Measurements from ENCODE around the gene SLC35F1.

SLC35F1 gene

DNA sequence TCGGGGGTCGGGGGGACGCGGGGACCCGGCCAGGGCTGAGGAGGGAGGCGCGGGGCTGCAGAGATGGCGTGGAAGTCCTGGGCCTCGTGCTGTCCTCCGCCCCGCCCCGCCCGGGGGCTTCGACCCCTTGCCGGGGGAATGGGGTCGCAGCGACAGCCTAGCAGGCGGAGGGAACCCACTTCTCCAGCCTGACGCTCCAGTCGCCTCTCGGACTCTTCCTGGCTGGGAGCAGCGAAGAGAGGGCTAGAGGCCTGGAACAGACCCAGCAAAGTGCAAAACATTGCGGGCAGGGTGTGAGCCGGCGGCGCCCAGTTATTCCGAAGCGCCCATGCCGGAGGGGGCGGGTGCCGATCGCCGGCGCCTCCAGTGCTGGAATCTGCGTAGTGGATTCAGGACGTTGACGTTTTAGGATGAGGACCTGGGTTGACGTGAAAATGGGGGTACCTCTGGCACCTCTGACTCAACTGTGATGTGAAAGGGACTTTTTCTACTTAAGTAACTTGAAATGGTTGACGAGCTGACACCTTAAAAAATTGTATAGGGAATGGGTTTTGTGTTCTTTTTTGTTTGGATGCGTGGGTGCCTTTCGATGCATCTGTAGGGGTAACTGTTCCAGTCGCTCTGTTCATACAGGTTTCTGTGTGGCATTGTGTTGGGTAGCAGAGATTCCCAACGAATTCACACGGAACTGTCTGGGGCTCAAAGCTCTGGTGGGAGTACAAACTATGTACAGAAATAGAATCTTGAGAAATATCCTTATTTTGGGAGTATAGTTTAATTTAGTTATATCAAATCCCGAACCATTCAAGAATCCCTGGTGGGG is 1.4 kb downstream of the SLC35F1 start (continued):
- TF ChIP-seq, protein P1, sequence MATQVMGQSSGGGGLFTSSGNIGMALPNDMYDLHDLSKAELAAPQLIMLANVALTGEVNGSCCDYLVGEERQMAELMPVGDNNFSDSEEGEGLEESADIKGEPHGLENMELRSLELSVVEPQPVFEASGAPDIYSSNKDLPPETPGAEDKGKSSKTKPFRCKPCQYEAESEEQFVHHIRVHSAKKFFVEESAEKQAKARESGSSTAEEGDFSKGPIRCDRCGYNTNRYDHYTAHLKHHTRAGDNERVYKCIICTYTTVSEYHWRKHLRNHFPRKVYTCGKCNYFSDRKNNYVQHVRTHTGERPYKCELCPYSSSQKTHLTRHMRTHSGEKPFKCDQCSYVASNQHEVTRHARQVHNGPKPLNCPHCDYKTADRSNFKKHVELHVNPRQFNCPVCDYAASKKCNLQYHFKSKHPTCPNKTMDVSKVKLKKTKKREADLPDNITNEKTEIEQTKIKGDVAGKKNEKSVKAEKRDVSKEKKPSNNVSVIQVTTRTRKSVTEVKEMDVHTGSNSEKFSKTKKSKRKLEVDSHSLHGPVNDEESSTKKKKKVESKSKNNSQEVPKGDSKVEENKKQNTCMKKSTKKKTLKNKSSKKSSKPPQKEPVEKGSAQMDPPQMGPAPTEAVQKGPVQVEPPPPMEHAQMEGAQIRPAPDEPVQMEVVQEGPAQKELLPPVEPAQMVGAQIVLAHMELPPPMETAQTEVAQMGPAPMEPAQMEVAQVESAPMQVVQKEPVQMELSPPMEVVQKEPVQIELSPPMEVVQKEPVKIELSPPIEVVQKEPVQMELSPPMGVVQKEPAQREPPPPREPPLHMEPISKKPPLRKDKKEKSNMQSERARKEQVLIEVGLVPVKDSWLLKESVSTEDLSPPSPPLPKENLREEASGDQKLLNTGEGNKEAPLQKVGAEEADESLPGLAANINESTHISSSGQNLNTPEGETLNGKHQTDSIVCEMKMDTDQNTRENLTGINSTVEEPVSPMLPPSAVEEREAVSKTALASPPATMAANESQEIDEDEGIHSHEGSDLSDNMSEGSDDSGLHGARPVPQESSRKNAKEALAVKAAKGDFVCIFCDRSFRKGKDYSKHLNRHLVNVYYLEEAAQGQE (tag by site-specific recombination; IDR thresholded peaks at IDR 0.05): peak; percentile 35; the same call in 1 of the 2 replicates
- TF ChIP-seq ZNF132 (tag by site-specific recombination; IDR thresholded peaks at IDR 0.05; ENCODE audit: borderline replicate concordance) (no peak), SETDB1 (IDR thresholded peaks at IDR 0.05; ENCODE audit: insufficient read length, low read length) (no peak), PRDM1 (tag by site-specific recombination; IDR thresholded peaks at IDR 0.05) (0 out of 2 replicates have a peak, but pooled peaks have one; percentile 21), ZNF837 (tag by site-specific recombination; IDR thresholded peaks at IDR 0.05) (no peak), ZNF248 (tag by site-specific recombination; IDR thresholded peaks at IDR 0.05) (no peak), HOXC10 (CRISPR knock-in tag; IDR thresholded peaks at IDR 0.05) (no peak), ZIC2 (tag by site-specific recombination; IDR thresholded peaks at IDR 0.05) (peak; percentile 41; the same call in 1 of the 2 replicates), ZNF416 (tag by site-specific recombination; IDR thresholded peaks at IDR 0.05) (no peak), SCRT2 (tag by site-specific recombination; IDR thresholded peaks at IDR 0.05) (no peak), GLI4 (tag by site-specific recombination; IDR thresholded peaks at IDR 0.05) (no peak), BCL11A (tag by site-specific recombination; IDR thresholded peaks at IDR 0.05; ENCODE audit: low read depth) (0 out of 2 replicates have a peak, but pooled peaks have one; percentile 72), ZNF266 (tag by site-specific recombination; IDR thresholded peaks at IDR 0.05; ENCODE audit: low read depth) (no peak), ZNF664 (tag by site-specific recombination; IDR thresholded peaks at IDR 0.05) (no peak), MZF1 (tag by site-specific recombination; IDR thresholded peaks at IDR 0.05; ENCODE audit: borderline replicate concordance) (no peak; the same call in 1 of the 2 replicates), ZNF624 (tag by site-specific recombination; IDR thresholded peaks at IDR 0.05) (no peak), ZNF549 (tag by site-specific recombination; IDR thresholded peaks at IDR 0.05) (no peak), ZNF426 (tag by site-specific recombination; IDR thresholded peaks at IDR 0.05) (no peak), ZEB2 (tag by site-specific recombination; IDR thresholded peaks at IDR 0.05) (0 out of 2 replicates have a peak, but pooled peaks have one; percentile 75), ZNF501 (tag by site-specific recombination; IDR thresholded peaks at IDR 0.05) (peak; percentile 86), OVOL3 (tag by site-specific recombination; IDR thresholded peaks at IDR 0.05) (no peak), REPIN1 (tag by site-specific recombination; IDR thresholded peaks at IDR 0.05; ENCODE audit: low read depth) (no peak), GFI1B (tag by site-specific recombination; IDR thresholded peaks at IDR 0.05) (no peak), ZNF677 (tag by site-specific recombination; IDR thresholded peaks at IDR 0.05) (no peak), KLF8 (tag by site-specific recombination; IDR thresholded peaks at IDR 0.05) (peak; percentile 86), ZNF174 (tag by site-specific recombination; IDR thresholded peaks at IDR 0.05) (no peak)
- TF ChIP-seq, protein P2, sequence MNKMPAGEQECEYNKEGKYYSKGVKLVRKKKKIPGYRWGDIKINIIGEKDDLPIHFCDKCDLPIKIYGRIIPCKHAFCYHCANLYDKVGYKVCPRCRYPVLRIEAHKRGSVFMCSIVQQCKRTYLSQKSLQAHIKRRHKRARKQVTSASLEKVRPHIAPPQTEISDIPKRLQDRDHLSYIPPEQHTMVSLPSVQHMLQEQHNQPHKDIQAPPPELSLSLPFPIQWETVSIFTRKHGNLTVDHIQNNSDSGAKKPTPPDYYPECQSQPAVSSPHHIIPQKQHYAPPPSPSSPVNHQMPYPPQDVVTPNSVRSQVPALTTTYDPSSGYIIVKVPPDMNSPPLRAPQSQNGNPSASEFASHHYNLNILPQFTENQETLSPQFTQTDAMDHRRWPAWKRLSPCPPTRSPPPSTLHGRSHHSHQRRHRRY (tag by site-specific recombination; IDR thresholded peaks at IDR 0.05): no peak
- TF ChIP-seq, protein P3, sequence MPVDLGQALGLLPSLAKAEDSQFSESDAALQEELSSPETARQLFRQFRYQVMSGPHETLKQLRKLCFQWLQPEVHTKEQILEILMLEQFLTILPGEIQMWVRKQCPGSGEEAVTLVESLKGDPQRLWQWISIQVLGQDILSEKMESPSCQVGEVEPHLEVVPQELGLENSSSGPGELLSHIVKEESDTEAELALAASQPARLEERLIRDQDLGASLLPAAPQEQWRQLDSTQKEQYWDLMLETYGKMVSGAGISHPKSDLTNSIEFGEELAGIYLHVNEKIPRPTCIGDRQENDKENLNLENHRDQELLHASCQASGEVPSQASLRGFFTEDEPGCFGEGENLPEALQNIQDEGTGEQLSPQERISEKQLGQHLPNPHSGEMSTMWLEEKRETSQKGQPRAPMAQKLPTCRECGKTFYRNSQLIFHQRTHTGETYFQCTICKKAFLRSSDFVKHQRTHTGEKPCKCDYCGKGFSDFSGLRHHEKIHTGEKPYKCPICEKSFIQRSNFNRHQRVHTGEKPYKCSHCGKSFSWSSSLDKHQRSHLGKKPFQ (tag by site-specific recombination; IDR thresholded peaks at IDR 0.05): peak; percentile 73; the same call in 1 of the 2 replicates
- TF ChIP-seq, protein P4, sequence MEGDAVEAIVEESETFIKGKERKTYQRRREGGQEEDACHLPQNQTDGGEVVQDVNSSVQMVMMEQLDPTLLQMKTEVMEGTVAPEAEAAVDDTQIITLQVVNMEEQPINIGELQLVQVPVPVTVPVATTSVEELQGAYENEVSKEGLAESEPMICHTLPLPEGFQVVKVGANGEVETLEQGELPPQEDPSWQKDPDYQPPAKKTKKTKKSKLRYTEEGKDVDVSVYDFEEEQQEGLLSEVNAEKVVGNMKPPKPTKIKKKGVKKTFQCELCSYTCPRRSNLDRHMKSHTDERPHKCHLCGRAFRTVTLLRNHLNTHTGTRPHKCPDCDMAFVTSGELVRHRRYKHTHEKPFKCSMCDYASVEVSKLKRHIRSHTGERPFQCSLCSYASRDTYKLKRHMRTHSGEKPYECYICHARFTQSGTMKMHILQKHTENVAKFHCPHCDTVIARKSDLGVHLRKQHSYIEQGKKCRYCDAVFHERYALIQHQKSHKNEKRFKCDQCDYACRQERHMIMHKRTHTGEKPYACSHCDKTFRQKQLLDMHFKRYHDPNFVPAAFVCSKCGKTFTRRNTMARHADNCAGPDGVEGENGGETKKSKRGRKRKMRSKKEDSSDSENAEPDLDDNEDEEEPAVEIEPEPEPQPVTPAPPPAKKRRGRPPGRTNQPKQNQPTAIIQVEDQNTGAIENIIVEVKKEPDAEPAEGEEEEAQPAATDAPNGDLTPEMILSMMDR (tag by site-specific recombination; IDR thresholded peaks at IDR 0.05): 0 out of 2 replicates have a peak, but pooled peaks have one; percentile 17
- TF ChIP-seq, protein P5, sequence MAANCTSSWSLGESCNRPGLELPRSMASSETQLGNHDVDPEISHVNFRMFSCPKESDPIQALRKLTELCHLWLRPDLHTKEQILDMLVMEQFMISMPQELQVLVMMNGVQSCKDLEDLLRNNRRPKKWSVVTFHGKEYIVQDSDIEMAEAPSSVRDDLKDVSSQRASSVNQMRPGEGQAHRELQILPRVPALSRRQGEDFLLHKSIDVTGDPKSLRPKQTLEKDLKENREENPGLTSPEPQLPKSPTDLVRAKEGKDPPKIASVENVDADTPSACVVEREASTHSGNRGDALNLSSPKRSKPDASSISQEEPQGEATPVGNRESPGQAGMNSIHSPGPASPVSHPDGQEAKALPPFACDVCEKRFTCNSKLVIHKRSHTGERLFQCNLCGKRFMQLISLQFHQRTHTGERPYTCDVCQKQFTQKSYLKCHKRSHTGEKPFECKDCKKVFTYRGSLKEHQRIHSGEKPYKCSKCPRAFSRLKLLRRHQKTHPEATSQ (tag by site-specific recombination; IDR thresholded peaks at IDR 0.05): no peak
- TF ChIP-seq, protein P6, sequence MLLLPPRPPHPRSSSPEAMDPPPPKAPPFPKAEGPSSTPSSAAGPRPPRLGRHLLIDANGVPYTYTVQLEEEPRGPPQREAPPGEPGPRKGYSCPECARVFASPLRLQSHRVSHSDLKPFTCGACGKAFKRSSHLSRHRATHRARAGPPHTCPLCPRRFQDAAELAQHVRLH (tag by site-specific recombination; IDR thresholded peaks at IDR 0.05): peak; percentile 11; the same call in 1 of the 2 replicates
